Vagina (tissue), 2 donors: ENCODE results near the gene ST6GALNAC5.

Source experiments
- CTCF ChIP-seq, 3 experiments: fragments of 450-650 bp in 2 of 3; fragments of 200-600 bp in 1 of 3; sonication (generic) in 1 of 3; IDR thresholded peaks; one replicate each; pipeline ENCODE4 v1.5.1; 2017 to 2019; ENCODE audit warnings: antibody characterized with exemption in 3 of 3, mild to moderate bottlenecking in 2 of 3, moderate library complexity in 2 of 3
- POLR2A ChIP-seq, 2 donors: fragments of 450-650 bp; IDR thresholded peaks; one replicate each; pipeline ENCODE4 v1.6.1; 2017; ENCODE audit warnings: antibody characterized with exemption in 2 of 2, mild to moderate bottlenecking in 2 of 2, moderate library complexity in 2 of 2
- POLR2AphosphoS5 ChIP-seq, 2 donors: sonication (generic); formaldehyde crosslinking; IDR thresholded peaks; one replicate each; pipeline ENCODE4 v1.9.0; 2017; ENCODE audit warnings: antibody characterized with exemption in 2 of 2, mild to moderate bottlenecking in 2 of 2, low read depth in 1 of 2; ENCODE audit not compliant: insufficient read depth in 1 of 2

GRCh38 chr1:76866566-76866965 is 714 bp upstream of the ST6GALNAC5 start:
- TF ChIP-seq CTCF (IDR thresholded peaks at IDR 0.05), result no peak
- TF ChIP-seq POLR2AphosphoS5 (IDR thresholded peaks at IDR 0.05; ENCODE audit: insufficient read depth in 1 of 2, low read depth in 1 of 2), result no peak
- TF ChIP-seq POLR2A (IDR thresholded peaks at IDR 0.05), result no peak
